Breast epithelium (tissue), 3 donors: ENCODE data around the gene SMC4.

Source experiments
- POLR2A ChIP-seq: fragments of 450-650 bp; IDR thresholded peaks from one replicate; pipeline ENCODE4 v1.6.1; 2016; ENCODE audit warnings: antibody characterized with exemption, mild to moderate bottlenecking, moderate library complexity
- TF ChIP-seq, protein P1 (sequence below), 3 donors: fragments of 450-650 bp; IDR thresholded peaks; one replicate each; pipeline ENCODE4 v1.5.1; 2016 to 2017; ENCODE audit warnings: antibody characterized with exemption in 3 of 3, mild to moderate bottlenecking in 3 of 3, moderate library complexity in 3 of 3

GRCh38 chr3:160437083-160437455 lies 37.6 kb downstream of the SMC4 start:
- TF ChIP-seq POLR2A, result no peak
- TF ChIP-seq, protein P1, sequence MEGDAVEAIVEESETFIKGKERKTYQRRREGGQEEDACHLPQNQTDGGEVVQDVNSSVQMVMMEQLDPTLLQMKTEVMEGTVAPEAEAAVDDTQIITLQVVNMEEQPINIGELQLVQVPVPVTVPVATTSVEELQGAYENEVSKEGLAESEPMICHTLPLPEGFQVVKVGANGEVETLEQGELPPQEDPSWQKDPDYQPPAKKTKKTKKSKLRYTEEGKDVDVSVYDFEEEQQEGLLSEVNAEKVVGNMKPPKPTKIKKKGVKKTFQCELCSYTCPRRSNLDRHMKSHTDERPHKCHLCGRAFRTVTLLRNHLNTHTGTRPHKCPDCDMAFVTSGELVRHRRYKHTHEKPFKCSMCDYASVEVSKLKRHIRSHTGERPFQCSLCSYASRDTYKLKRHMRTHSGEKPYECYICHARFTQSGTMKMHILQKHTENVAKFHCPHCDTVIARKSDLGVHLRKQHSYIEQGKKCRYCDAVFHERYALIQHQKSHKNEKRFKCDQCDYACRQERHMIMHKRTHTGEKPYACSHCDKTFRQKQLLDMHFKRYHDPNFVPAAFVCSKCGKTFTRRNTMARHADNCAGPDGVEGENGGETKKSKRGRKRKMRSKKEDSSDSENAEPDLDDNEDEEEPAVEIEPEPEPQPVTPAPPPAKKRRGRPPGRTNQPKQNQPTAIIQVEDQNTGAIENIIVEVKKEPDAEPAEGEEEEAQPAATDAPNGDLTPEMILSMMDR (IDR thresholded peaks at IDR 0.05), result no peak
